Central memory CD4-positive, alpha-beta T cell (primary cell): ENCODE measurements around the gene CDKN2C.
"Not testable (repeated sequence)": the region's sequence is repeated elsewhere in the genome, so short reads cannot be mapped to it uniquely, and the experiment has no call there.

Experiments
- DNase-seq: peaks from one replicate; pipeline ENCODE4 v3.0.0; 2022
- total RNA-seq, 3 experiments: gene quantifications; one replicate each; lab custom pipeline; 2026; lab: John Stamatoyannopoulos, UW

Gene CDKN2C
- total RNA-seq: 0.78 to 6.6 (median 5.5) reads per million in 3 experiments

DNA sequence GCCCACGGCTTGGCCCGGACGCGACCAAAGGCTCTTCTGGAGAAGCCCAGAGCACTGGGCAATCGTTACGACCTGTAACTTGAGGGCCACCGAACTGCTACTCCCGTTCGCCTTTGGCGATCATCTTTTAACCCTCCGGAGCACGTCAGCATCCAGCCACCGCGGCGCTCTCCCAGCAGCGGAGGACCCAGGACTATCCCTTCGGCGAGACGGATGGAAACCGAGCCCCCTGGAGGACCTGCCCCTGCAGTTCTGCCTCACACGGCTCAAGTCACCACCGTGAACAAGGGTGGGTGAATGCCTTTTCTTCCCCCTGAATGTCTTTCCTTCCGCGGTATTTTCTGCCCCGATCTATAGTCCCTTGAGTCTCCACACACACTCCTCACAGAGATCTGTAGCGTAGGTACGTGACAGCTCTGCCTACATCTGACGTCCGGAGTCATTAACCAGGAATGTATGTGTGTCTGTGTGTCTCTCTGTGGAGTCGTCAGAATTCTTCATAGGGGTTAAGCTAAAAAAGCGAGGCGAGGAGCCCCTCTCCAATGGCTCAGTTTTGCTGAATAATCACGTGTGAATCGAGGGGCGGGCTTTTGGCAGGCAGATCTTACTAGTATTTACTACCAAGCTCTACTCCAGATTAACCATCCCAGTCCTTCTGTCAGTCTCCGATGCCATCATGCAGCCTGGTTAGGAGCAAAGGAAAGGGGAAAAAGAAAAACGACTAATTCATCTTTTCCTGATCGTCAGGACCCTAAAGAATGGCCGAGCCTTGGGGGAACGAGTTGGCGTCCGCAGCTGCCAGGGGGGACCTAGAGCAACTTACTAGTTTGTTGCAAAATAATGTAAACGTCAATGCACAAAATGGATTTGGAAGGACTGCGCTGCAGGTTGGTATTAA lies at the start of gene CDKN2C:
Gene CDKN2C, plus strand, starts transcription at position 635 of the 898 bp plus-strand sequence. Its CDS starts 124 bp downstream, at position 759.
- peak; percentile 61 for DNase-seq

DNA sequence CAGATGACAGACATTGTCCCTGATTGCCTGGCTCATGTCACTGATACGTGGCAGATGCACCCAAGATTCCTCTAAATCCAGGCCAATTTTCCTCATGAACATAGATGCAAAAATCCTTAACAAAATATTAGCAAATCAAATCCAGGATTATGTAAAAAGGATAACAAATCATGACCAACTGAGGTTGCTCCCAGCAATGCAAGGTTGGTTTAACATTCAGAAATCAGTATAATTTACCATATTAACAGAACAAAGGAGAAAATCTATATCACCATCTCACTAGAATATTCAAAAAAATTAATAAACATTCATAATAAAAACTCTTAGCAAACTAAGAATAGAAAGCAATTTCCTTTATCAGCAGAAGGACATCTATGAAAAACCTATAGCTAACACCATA lies 49.6 kb upstream of the CDKN2C start:
- no peak for DNase-seq

DNA sequence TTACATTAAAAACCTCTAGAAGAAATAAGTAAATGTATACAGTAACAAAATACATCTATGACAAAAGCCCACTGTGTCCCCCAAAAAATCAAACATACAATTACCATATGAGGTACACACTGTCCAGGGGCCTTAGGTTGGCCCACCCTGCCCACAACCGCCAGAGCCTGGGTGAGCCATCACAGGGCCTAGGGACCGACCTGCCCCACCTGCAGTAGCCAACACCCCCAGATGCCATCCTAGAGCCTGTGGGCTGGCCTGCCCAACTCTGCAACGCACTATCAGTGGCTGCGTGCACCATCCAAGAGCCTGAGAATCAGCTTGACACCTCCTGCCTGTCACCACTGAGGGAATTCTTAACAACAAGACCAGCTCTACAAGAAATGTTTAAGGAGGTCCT lies 49.0 kb upstream of the CDKN2C start:
- no peak for DNase-seq

DNA sequence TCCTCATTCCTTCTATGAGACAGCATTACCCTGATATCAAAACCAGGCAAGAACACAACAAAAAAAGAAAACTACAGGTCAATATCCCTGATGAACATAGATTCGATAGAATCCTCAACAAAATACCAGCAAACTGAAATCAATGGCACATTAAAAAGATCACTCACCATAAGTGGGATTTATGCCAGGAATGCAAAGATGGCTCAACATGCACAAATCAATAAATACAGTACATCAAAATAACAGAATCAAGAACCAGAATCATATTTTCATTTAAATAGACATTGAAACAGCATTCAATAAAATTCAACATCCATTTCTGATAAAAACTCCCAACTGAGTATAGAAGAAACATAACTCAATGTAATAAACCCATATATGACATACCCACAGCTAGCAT lies 46.5 kb upstream of the CDKN2C start:
- DNase-seq: no peak

DNA sequence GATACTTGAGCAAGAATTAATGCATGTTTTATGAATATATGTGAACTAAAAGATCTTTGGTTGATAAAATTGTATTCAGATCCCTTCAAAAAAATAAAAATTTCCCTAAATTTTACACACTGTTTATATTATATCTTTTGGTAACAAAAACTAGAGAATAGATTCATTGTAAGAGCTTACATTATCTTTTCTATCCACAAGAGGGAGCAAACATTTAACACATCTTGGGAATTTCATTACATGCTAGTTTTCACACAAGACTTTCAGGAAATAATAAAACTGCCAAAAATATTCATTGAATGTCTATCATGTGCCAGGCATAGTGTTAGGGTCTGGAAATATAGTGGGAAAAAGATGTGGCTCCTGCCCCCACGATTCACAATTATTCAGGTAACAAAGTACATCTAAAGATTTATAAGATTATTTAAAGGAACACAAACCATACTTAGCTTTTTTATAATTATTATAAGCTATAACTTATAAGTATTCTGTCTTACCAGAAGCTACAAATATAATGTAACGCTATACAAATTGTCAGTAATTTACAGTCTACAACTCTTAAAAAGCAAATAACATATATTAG lies 40.6 kb upstream of the CDKN2C start:
- peak; percentile 12 for DNase-seq

DNA sequence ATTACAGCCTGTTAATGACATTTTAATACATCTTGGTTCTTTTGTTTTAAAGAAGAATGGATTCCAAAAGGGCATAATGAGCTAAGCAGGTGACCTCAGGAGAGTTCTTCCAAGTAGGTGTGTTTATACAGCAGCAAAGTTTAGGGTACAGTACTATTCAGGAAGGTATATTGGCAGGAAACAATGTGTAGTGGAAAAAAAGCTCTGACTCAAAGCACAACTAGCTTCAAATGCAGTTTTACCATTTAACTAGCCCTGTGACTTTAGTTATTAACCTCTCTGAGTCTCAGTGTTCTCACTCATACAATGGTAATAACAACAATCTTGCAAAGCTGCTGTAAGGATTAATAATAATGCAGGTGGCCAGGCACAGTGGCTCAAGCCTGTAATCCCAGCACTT lies 39.9 kb upstream of the CDKN2C start:
- no peak for DNase-seq

DNA sequence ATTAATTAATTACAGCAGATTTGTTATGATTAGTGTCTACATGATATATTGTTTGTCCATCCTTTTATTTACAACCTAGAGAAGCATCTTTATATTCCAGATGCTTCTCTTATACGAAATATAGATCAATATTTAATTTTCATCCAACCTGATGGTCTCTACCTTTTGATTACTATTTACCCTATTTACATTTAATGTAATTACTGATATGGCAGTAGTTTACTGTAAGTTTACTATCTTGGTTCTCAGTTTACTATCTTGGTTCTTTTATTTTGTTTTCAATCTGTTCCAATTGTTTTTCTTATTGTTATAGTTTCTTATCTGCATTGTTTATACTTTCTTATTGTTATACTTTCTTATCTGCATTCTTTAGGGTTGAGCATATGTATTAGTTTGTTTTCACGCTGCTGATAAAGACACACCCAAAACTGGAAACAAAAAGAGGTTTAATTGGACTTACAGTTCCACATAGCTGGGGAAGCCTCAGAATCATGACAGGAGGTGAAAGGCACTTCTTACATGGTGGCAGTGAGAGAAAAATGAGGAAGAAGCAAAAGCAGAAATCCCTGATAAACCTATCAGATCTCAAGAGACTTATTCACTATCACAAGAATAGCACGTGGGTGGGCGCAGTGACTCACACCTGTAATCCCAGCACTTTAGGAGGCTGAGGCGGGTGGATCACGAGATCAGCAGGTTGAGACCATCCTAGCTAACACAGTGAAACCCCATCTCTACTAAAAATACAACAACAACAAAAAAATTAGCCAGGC lies 38.9 kb upstream of the CDKN2C start:
- DNase-seq: no peak

DNA sequence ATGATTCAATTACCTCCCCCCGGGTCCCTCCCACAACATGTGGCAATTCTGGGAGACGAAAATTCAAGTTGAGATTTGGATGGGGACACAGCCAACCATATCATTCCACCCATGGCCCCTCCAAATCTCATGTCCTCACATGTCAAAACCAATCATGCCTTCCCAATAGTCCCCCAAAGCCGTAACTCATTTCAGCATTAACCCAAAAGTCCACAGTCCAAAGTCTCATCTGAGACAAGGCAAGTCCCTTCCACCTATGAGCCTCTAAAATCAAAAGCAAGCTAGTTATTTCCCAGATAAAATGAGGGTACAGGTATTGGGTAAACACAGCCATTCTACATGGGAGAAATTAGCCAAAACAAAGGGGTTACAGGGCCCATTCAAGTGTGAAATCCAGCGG lies 38.0 kb upstream of the CDKN2C start:
- DNase-seq: not testable (repeated sequence)

DNA sequence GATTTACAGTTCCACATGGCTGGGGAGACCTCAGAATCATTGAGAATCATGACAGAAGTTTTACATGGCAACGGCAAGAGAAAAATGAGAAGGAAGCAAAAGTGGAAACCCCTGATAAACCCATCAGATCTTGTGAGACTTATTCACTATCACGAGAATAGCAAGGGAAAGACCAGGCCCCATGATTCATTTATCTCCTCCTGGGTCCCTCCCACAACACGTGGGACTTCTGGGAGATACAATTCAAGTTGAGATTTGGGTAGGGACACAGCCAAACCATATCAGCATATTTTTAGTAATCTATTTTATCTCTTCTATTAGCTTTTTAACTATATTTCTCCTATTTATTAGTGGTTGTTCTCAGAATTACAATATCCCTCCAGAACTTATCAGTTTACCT lies 36.3 kb upstream of the CDKN2C start:
- DNase-seq: not testable (repeated sequence)

DNA sequence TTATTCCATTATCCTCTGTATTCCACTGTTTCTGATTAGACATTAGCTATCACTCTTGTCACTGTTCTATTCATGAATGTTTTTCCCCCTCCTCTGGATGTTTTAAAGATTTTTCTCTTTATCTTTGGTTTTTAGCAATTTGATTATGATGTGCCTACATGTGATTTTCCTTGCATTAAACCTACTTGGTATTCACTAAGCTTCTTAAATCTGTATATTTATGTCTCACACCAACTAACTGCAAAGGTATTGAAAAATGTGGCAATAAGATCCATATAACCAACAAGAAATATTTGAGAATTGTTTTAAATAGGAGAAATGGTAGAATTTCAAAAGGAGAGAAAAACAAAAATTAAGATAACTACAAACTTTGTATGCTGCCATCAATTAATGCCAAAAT lies 35.2 kb upstream of the CDKN2C start:
- no peak for DNase-seq

DNA sequence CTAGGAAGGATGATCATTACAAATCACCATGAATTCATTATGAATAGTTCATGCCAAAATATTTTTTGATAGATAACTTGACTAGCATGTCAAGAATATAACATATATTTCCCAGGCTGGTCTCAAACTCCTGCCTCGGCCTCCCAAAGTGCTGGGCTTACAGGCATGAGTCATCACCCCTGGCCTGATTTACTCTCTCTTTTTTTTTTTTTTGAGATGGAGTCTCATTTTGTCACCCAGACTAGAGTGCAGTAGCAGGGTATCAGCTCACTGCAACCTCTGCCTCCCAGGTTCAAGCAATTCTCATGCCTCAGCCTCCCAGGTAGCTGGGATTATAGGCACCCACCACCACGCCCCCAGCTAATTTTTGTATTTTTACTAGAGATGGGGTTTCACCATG lies 34.8 kb upstream of the CDKN2C start:
- not testable (repeated sequence) for DNase-seq

DNA sequence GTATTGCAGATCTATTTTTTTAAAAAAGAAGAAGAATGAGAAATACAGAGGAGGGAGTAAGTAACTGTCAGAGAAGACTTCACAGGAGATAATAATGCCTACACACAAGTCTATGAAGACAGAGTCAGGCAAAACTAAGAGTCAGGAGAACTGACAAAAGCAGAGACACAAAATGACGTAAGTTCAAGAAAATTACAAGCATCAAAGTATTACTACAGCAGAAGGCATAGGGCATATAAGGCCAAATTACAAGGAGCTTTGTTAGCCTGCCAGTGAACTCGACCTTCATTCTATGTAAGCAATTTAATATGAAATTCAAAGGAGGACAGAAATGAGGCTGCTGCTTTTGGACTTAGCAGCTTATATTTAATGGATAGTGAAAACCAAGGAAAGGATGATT lies 33.7 kb upstream of the CDKN2C start:
- no peak for DNase-seq

DNA sequence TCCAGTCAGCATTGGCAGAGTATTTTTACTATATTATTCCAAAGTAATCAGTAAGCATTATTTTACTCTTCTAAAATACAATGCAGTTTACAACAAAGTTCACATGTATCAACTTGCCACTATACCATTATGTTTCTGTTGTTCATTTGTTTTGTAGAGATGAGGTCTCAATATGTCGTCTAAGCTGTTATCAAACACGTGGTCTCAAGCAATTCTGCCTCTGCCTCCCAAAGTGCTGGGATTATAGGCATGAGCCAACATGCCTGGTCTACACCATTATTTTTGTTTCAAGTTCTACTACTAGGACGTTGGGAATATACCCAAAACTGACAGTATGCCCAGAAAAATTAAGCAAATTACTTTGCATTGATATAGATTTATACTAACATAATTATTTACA lies 29.8 kb upstream of the CDKN2C start:
- no peak for DNase-seq

DNA sequence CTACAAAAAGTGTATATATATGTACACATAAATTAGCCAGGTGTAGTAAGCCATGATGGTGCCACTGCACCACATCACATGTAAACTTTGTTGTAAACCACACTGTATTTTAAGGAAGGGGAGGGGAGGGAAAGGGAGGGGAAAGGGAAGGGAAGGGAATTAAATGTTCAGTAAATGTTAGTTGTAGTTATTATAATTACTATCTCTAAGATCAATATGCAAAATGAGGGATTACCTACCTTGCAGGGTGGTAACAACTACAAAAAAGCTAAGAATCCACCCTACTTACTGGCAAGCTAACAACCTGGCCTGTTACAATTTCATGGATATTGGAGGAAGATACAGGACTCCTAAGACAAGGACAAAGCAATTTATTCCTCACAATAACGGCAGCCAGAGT lies 27.7 kb upstream of the CDKN2C start:
- DNase-seq: no peak

DNA sequence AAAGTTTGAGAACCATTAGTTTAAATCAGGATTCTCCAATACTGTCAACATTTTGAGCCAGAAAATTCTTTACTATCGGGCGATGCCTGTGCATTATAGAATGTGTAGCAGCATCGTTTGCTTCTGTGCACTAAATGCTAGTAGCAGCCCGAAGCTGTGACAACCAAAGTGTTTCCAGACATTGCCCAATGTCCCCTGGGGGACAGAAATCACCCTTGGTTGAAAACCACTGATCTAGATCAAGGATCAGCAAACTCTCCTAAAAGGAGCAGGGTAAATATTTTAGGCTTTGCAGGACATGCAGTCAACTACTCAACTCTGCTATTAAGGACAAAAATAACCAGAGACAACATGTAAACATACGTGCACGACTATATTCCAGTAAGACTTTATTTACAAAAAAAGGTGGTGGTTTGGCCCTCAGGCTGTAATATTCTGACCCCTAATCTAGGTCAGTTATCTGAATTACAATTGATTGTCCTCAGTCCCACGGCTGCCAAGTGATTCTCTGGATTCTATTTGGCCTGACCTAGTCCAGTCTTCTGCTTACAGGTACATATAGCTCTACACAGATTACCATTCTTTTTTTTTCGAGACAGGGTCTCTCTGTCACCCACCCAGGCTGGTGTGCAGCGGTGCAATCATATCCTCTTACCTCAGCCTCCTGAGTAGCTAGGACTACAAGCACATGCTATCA lies 20.6 kb upstream of the CDKN2C start:
- DNase-seq: no peak

DNA sequence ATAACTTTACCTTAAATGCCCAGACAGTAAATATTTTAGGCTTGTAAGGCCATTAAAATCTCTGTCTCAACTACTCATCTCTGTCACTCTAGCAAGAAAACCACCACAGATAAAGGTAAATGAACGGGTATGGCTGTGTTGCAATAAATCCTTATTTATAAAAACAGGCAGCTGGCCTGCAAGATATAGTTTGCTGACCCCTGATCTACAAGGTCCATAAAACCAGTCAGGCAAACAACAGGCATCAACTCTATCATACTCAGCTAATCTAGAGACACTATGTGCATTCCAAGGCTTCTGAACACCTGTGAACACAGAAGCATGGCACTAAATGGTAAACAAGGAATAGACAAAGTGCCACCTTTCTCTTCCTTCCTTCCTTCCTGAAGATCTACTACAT lies 19.6 kb upstream of the CDKN2C start:
- no peak for DNase-seq

DNA sequence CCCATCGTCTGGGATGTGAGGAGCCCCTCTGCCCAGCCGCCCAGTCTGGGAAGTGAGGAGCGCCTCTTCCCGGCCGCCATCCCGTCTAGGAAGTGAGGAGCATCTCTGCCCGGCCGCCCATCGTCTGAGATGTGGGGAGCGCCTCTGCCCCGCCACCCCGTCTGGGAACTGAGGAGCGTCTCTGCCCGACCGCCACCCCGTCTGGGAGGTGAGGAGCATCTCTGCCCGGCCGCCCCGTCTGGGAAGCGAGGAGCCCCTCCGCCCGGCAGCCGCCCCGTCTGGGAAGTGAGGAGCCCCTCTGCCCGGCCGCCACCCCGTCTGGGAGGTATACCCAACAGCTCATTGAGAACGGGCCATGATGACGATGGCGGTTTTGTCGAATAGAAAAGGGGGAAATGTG lies 17.5 kb upstream of the CDKN2C start:
- not testable (repeated sequence) for DNase-seq

DNA sequence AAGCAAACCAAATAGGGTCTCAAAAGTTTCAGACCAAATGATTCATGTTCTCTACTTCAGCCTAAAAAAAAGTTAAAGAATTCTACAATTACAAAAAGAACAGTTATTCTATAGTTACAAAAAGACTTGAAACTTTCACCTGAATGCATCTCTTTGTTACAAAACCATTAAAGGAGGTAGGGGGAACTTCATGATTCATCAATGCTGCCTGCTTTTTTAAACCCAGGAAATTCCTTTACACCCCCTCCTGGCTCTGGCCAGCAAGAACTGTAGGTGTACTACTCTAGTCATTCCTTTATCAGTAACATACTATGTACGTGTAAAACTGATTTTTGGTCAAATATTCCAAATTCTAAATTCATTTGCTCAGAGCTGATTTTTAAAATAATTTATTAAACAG lies 14.9 kb upstream of the CDKN2C start:
- no peak for DNase-seq

DNA sequence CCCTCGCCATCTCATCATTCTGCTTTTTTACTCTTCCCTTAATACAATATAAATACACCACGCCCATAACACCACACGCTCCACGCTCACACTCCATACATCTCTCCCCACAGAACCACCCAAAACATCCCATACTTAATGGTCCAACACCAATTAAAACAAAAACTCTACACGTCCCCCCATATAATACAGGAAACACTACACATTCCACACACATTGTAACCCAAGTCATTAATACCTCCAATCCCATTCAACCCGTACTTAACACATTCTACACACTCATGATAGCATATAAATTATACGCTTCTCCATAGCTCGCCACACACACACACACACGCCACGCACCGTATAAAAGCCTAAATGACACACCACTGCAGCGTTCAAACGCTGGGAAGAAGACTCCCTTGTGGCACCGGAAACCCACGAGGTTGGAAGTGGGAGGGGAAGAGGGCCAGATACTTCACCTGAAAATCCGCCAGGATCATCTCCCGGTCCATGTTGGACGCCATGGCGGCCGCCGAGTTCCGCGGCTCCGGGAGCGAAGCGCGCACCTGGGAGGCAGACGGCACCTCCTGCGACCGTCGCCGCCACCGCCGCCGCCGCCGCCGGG lies 10.6 kb upstream of the CDKN2C start:
- DNase-seq: no peak

DNA sequence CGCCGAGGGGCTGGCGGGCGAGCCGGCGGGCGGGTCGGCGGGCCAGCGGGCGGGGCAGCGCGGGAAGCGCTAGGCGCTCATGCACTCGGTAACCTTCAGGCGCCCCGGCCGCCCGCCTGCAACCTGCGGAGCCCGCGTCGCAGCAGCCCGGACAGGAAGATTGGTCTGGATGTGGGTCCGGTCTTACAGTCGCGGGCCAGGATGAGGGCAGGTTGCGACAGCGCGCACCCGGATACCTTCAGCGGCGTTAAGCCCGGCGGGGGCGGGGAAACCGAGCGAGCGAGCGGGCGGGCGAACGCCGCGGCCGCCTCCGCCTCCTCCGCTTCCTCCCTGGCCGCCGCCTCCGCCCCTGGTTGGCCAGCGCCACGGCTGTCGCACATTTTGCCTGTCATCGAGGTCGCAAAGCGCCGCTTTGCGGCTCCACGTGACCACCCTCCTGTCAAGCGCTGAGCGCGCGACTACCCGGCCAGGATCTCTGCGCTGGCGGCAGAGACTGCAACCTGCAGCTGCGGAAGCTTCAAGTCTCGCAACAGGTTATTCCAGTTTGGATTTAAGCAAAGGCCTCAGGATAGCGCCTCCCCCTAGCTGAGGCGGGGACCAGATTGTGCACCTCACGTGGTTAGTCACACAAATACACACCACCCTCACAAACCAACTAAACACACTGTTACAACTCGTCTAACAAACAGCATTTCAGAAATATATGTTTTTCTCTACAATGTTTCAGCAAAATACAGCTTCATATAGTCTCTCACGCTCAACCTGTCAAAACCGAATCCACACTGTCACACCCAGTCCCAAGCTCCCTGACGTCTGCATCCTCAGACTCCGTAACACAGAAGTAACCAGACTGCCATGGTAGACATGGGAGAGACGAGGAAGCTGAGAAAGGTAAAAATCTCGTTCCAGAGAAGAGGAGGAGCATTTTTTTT lies 9.9 kb upstream of the CDKN2C start, which contains the start of gene FAF1:
Gene FAF1, minus strand, starts transcription at position 355 of the 932 bp plus-strand sequence. CDS start 456 bp downstream, outside the sequence.
- DNase-seq: peak; percentile 98

DNA sequence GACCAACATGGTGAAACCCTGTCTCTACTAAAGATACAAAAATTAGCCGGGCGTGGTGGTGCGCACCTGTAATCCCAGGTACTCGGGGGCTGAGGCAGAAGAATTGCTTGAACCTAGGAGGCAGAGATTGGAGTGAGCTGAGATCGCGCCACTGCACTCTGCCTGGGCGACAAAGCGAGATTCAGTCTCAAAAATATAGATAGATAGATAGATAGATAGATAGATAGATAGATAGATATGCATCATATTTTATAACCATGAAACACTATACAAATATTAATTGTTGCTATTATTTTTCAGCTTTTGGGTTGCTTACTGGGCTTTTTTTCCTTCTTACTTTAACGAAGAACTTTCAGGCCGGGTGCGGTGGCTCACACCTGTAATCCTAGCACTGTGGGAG lies 5.2 kb upstream of the CDKN2C start:
- no peak for DNase-seq
